NT2/D1 (cell line): ENCODE results near the gene RAD51AP1.

Experiments used
- SUZ12 ChIP-seq: IDR thresholded peaks from 2 replicates; pipeline ENCODE4 v1.6.1; 2011; ENCODE audit not compliant: insufficient read length, insufficient read depth; ENCODE audit errors: extremely low read depth
- YY1 ChIP-seq: IDR thresholded peaks from 2 replicates; pipeline ENCODE4 v1.6.1; 2011; ENCODE audit not compliant: insufficient read length, insufficient read depth
- ZNF274 ChIP-seq: IDR thresholded peaks from 2 replicates; pipeline ENCODE4 v1.6.1; 2011; ENCODE audit warnings: mild to moderate bottlenecking, low read depth, low read length

GRCh38 chr12:4564818-4565217, 26.1 kb downstream of the RAD51AP1 start:
- no peak for TF ChIP-seq ZNF274
- no peak for TF ChIP-seq SUZ12
- no peak for TF ChIP-seq YY1
